Activated CD8-positive, alpha-beta memory T cell treated with anti-CD3 and anti-CD28 coated beads, Interleukin-2, amount 50 U/mL, for 48 hours (primary cell): ENCODE measurements around the gene RASGRP1.

Experiments used
- DNase-seq: peaks from one replicate; pipeline ENCODE4 v3.0.0-alpha.2; 2020

The RASGRP1 gene

DNA sequence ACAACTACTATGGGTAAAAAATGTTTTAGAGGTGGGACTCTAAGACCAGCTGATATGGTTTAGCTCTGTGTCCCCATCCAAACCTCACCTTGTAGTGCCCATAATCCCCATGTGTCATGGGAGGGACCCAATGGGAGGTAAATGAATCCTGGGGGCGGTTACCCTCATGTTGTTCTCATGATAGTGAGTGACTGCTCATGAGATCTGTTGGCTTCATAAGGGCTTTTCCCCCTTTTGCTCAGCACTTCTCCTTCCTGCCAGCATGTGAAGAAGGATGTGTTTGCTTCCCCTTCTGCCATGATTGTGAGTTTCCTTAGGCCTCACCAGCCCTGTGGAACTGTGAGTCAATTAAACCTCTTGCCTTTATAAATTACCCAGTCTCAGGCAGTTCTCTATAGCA, 65.0 kb downstream of the RASGRP1 start:
- no peak for DNase-seq

DNA sequence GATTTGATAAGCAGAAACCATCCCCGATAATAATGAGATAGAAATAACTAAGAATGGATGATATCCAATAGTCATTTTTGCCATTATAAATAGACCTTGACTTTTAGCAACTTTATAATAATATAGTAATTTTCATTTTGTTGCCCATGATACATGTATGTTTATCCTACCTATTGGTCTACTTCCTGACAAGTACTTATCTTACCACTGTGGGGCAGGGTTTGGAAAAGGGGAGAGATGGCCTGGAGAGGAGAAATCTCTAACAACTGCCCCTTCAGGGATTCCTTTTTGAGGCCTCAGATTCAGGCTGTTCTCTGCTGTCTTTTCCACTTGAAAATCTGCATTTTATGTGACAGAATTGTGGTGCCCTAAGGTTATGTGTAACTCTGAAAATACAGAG, 68.5 kb downstream of the RASGRP1 start:
- DNase-seq: no peak

DNA sequence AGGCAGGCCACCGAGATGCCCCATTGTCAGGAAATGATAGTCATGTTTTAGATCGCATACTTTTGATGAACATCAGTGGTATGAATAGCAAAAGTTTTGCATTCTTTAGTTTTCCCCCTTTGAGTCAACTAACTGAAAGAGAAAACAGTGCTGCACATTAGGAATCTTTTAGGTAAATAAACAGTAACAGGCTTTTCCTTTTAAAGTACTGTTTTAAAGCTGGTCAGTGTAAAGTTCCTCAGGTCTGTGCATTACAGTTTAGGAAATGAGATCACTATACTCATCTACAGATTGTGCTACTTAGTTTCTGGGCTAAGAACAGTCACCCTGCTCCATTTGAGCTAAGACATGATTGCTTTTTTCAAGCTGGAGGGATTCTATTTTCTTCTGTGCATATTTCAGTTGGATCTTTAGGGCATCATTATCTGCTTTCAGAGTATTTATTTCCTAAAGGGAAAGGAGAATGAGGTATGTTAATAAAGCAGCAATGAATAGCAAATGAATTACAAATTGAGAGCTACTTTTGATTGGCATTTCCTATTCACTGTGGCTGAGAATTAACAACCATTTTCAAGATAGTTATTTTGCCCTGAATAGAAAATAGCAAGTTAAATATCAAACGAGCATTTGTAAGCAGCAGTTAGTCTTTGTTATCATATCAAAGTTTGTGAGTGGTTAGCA, 74.2 kb downstream of the RASGRP1 start:
- no peak for DNase-seq

DNA sequence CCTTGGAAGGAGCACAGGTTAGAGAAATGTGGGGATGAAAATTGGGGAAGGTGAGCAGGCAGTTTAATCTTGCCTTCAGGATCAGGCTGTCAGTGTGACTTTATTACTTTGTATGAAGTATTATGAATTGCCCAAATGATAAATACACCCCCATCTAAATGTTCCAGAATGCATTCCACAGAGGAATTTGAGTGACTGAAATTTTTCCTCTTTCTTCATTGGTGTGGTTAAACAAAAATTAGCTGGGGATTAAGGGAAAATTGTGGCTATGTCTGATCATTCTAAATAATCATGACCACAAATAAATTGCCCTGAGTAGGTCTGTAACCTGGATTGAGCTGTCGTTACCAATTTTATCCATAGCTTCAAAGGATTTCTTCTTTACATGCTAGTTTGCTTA, 77.2 kb downstream of the RASGRP1 start:
- DNase-seq: no peak

DNA sequence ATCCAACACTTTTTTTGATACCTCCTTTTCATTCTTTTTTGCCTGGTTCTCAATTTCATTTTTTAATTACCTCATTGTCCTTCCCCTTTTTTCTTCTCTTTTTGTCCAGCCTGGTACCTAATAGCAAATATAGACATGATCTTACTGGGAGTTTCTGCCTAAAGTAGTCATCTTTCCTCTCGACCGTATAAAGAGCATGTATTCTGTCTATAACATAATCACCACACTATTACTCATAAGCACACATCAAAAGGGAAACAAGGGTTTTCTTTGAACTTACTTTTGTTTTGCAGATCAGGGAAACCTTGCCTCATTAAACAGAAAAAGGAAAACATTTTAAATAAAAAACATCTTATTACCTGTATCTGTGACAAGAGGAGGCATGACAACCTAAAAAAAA, 77.7 kb downstream of the RASGRP1 start:
- no peak for DNase-seq

DNA sequence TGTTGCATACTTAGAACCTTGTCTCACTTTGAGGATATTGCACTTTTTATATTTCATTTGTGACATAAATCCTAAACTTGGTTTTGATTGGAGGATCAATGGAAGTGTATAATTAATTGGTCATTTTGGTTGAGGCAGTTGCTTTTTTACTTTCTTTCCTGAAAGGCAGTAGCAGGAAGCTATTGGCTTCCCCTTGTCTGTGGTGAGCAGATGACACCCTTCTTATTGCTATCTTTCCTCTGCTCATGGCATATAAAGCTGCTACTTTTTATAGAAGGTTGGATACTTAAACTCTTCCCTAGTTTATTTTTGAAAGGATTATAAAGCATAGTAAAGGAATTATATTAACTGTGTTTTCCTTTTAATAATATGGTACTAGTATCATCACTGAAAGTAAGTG, 82.0 kb downstream of the RASGRP1 start:
- no peak for DNase-seq

DNA sequence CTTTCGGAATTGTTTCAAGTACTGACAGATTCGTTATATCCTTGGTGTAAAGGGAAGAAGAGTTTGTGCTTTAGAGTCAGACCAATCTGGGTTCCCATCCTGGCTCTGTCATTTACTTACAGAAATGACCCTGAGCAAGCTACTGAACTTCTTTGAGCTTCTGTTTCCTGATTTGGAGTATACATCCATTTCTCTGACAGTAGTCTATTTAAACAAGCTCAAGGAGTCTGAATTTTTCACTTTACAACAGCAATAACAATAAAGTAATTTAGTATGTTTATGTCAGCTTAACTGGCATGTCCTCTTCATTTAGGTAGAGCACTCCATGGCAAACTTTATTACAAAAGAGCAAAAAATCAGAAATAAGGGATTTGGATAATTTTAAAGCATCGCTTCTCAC, 82.9 kb downstream of the RASGRP1 start:
- no peak for DNase-seq

DNA sequence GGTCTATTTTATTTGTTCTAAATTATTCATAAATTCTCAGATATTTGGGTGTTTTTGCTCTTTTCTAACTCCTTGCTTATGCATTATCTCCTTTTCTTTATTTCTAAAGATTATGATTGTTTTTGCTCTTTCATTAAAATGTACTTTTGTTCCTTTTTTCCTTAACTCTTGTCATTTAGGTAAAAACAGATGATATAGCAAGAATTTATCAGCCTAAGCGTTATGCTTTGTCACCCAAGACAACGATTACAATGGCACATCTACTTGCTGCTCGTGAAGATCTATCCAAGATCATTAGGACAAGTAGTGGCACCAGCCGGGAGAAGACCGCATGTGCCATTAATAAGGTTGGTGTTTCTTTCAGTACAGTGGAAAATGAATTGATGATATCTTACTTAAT, 83.5 kb downstream of the RASGRP1 start:
- no peak for DNase-seq

DNA sequence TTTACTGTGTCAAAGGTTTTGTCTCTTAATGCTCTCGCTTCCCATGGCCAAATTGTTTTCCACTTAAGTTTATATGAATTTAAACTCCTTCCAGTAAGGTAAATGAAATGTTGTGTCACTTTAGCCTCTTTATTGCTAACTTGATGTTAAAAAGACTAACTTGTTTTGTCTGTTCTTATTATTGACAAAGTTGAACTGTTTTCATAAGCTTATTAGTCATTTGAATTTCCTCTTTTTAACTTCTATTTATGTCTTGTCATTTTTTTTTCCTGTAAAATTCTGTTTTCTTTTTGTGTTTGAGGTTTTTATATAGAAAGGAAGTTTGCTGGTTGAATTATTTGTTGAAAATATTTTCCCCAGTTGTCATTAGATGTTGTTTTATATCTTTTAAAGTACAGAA, 84.9 kb downstream of the RASGRP1 start:
- DNase-seq: no peak

DNA sequence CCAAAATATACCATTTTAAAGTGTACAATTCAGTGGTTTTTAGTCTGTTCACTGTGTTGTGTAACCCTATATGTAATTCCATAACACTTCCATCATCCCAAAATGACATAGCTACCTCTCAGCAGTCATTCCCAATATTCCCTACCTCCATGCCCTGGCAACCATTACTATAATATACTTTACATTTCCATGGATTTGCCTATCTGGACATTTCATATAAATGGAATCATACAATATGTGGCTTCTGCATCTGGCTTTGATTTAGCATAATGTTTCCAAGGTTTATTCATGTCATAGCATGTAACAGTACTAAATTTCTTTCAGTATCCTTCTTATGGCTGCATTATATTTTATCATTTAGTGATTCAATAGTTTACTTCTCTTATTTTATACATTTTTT, 85.3 kb downstream of the RASGRP1 start:
- no peak for DNase-seq

DNA sequence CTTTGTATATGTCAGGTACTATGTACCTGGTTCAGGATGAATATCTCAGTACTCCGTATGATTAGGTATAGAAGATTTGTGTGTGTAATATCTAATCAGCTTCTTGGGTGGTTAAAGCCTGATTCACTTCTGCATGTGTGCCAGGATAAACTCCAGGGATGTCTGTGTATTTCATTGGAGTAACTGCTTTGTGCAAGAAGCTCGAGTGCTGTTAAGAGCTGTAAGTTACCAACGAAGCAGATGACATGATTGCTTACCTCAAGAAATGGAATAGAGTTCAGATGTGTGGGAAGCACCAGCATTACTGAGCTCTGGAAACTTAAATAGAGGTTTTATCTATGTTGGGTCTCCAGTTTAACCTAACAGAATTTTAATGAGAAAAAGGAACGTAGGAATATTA, 87.0 kb downstream of the RASGRP1 start:
- no peak for DNase-seq

DNA sequence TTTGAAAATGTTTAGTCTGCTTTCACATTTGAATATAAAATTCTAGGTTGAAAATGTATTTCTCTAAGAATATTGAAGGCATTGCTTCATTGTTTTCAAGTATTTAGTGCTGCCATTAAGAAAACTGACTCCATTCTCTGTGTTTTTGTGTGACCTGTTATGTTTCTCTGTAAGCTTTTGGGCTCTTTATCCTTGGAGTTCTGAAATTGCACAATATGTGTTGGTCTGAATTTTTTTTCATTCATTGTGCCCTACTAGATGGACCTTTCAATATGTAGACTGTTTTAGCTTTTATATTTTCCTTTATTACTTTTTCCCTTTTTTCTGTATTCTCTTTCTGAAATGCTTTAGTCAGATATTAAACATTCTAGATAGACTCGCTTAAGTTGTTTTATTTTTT, 88.5 kb downstream of the RASGRP1 start:
- no peak for DNase-seq

DNA sequence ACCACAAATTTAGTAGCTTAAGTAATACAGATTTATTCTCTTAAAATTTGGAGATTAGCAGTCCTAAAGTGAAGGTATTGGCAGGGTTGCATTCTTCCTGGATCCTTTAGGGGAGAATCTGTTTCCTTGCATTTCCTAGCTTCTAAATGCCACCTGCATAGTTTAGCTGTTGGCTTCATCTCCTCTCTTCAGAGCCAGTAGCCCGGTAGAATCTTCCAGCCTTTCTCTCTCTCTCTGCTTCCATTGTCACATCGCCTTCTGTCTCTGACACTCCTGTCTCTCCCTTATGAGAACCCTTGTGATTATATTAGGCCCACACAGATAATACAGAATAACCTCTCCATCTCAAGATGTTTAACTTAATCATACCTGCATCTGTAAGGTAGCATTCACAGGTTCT, 89.3 kb downstream of the RASGRP1 start:
- DNase-seq: no peak

DNA sequence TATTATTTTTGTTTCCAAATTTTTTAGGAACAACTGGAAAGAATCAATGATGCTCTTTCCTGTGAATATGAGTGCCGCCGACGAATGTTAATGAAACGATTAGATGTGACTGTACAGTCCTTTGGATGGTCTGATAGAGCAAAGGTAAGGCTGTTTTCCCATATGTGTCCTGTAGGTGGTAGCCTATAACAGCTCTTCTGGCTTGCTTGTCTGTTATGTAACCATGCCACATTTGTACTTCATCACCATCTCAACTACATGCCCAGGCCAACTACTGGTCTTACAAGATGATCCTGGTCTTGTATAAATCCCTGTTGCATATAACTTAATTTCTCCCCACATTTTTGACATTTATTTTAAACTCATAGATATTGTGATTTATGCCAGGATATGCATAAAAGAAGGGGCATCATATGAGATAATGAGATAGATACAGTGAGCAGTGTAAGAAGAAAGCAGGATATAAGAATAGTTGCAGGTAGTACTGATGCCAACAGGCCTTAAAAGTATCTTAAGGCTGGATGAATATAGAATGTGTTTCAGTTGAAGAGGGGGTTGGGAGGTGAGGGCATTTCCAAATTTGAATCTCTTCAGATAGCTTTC, 90.4 kb downstream of the RASGRP1 start:
- DNase-seq: no peak

DNA sequence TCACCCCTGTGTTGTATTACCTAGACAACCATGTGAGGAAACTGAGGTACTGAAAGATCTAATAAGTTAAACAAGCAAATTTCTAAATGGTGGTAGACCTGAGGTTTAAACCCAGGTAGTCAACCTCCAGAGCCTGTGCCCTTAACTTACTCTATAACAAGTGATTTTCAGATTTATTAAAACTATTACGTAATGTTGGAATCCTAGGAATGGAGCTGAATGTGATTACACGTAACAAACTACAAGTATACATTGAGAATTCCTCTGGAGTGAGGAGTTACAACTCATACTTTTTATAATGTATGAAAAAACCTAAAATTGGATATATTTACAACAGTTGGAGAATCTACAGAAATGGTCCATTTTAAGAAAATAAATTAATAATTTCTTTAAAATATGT, 92.6 kb downstream of the RASGRP1 start:
- DNase-seq: no peak

DNA sequence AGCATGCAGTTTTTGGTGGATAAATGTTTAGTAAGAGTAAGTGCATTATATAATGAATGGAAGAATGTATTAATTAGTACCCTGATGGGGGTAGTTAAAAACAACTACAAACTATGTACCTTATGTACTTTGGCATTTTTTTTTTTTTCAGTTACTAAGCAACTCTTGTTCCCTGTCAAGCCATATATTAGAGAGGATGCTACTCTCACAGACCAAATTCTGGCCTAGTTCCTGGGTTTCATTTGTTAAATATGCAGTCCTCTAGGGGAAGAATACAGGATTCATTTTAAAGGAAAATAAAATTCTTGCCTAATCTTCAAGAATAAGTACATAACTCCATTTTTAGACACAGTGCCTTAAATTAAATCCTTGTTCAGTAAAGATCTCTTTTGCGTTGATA, 93.8 kb downstream of the RASGRP1 start:
- DNase-seq: no peak

DNA sequence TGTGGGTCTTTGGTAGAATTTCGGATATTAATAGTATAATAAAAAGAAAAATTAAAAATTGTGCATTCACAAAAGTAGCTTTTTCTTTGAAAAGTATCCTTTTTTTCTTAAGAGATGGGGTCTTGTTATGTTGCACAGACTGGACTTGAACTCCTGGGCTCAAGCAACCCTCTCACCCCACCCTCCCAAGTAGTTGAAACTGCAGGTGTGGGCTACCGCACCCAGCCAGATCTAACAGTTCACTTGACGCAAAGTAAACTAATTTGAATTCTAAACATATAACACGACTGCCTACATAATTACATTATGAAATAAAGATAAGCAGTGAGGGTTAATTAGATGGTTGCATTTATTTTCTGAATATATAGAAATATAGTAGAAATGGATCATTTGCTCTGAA, 99.9 kb downstream of the RASGRP1 start:
- no peak for DNase-seq

DNA sequence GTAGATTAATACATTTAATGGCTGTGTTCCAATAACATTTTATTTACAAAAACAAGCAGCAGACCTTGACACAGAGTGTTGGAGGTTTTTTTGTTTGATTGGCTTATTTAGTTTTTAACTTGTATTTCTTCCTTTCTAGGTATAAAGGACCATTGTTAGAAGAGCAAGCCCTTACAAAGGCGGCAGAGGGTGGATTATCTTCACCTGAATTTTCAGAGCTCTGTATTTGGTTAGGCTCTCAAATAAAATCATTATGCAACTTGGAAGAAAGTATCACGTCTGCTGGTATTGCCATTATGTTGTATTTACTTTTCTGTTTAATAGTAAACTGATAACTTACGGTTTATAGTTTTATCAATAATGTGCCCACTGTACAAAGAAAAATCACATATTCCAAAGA, 100.7 kb downstream of the RASGRP1 start:
- no peak for DNase-seq

DNA sequence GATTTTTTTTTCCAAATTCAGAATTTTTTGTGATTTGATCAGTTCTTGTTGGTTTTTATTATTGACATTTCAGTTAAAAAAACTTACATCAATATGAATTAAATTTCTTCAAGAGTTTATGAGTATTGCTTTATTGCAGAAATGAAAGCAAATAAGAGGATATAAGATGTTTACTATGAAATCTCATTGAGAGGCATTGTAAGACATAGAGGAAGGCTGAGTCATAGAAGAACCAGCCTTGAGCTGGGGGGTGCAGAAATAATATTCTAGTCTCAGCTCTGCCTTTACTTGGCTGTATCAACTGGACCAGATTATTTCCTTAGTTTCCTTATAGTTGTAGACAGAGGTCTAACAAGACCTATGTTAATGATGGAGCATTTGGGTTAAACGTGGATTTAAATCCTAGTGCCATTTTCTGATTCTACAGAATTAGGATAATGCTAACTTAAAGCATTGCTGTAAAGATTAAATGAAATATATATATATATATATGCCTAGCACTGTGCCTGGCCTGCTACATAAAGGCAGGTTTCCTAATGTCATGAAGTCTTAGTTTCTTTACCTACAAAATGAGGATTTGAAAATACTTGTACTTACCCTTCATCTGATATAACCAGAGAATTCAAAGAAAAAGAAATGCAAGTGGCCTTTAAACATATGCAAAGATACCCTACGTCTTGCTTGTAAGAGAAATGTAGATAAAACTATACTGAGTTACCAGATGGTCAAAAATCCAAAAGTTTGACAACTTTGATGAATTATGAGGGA, 103.4 kb downstream of the RASGRP1 start:
- DNase-seq: no peak

DNA sequence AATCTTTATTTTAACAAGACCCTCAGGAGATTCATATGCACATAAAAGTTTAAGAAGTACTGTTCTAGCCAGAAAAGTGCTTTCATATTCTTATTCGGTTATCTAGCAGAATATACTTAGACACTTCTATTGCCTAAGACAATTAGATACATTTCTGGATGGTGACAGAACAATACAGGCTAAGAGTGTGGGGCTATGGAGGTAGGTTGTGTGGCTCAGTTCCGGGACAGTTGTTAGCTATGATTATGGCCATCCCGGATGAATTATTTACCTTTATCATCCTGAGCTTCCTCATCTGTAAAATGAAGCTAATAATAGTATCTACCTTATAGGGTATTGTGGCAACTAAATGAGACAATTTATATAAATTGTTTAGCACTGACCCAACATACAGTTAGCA, 104.1 kb downstream of the RASGRP1 start:
- no peak for DNase-seq

DNA sequence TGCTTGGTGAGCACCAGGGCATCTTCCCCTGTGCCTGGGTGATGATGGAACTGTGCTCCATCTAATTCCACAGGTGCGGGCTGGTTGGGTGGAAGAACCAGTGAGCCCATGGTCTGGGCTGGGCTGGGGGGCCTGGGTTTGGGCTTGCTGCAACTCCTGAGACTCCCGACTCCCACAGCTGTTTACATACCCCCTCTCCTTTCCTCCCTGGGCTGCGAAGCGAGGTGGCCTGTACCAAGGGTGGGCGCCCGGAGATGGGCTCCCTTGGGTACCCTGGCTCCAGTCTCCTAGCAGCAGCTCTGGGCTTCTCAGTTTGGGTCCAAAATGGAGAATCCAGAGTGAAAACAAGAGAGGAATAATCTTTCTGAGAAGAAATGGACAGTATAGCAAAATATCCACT, 105.1 kb downstream of the RASGRP1 start:
- no peak for DNase-seq

DNA sequence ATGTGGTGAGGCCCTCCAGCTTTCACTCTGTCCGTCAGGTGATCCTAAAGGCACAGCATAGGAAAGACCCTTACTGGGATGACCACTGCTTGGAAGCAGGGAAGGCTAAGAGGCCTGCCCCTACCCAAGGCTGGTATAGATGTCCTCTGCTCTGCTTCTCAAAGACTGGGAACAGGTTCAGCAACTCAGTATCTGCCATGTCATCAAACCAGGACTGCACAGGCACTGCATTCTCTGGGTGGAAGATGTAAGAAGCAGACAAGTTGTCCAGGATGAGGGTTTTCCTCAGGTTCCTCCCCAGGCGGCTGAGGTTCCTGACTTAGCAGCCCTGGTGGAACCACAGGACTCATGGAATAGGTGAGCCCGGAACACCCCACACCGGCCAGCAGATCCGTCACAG, 106.0 kb downstream of the RASGRP1 start:
- DNase-seq: no peak

DNA sequence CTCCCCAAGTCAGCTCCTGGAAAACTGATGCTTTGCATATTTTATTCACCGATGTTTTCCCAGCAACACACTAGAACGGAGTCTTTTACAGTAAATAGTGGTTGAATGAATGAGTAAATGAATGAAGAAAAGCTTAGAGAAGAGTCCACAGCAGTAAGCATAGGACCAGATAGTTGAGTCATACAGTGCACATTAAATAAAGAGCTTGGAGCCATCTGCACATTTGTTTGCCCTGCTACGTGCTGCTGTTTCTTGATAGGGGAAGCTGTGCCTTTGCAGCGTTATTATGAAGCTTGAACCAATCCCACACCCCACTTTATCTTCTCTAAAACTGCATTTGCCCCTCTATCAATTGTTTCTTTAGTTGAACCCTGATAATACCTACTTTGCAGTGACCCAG, 109.5 kb downstream of the RASGRP1 start:
- no peak for DNase-seq

DNA sequence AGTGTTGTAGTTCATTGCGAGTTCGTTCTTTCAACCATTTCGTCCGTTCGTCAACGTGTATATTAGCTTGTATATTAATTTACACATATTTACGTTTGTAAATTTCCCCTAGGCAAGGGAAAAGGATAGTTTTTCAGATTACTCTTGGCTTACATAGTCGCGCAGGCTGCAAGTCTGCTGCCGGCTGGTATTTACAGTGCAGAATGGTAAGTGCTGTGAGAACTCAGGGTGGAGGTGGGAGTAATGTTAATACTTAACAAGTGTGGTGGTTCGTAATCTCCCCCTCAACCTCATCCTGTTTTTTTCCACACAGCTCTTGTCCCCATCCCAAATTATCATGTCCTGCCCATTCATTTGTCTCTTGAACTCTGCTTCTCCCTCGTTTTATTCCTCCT, 109.9 kb downstream of the RASGRP1 start:
- DNase-seq: no peak
